ENCODE results near the gene CTAGE4. TPM values are rescaled to one million over a fixed set of nuclear protein-coding genes. Genes with fewer than 3 reads are reported as not detected.
"Not testable (repeated sequence)": the region's sequence is repeated elsewhere in the genome, so short reads cannot be mapped to it uniquely, and the experiment has no call there.

Gene CTAGE4
- total and polyA plus RNA-seq, 2 donors (not counting 3 experiments of a cell fraction or from before 2014, with no cell fraction given), result 0.04 TPM; not detected in 1

DNA sequence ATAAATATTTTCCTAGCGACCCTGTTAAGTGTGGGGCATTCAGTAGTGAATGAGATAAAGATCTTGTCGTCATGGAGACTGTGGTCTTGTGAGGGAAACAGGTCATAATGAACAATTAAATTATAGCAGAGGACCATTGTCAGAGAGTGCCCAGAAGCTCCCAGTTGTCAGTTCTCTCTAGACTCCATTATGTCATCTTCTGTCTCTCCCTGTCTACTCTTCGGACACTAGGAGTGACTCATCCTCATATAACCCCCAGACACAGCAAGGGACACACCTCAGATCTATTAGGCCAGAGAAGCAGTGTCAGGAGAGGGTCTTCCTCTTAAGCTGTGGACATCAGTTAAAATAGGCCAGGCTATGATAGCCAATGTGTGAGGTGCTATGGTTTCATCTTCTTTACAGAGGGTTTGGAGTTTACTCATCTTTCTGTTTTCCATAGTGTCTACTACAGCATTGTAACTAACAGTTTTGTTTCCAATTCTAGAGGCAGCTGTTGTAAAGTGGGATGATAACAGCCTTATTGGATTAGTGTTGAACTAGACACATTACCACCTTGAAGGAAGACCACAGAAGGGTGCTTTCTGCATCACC is 5.4 kb downstream of the CTAGE4 start:
- H4K20me1 ChIP-seq (replicated peaks; ENCODE audit: control insufficient read depth, extremely low read depth, insufficient read depth, low read length); intact Hi-C loops (cut with micrococcal nuclease); BruUV-seq (replicated peaks); H3K9ac ChIP-seq (replicated peaks; ENCODE audit: extremely low read depth, insufficient read depth, low read length); H3K36me3 ChIP-seq (ENCODE audit: control insufficient read depth in 2 of 2, extremely low read depth in 1 of 2, insufficient read depth in 2 of 2, low read length in 2 of 2); H3K4me3 ChIP-seq (replicated peaks in 1 of 3; ENCODE audit: insufficient read depth in 1 of 3, low read depth in 1 of 3, low read length in 3 of 3); H3K27me3 ChIP-seq (ENCODE audit: control insufficient read depth in 2 of 2, insufficient read depth in 2 of 2, low read length in 2 of 2); H3K9me3 ChIP-seq (replicated peaks; ENCODE audit: control insufficient read depth, insufficient read depth, low read length); H3K9me1 ChIP-seq (replicated peaks; ENCODE audit: control insufficient read depth, extremely low read depth, insufficient read depth, low read length); DNase-seq (ENCODE audit: low read depth, low spot score); FAIRE-seq; H3K79me2 ChIP-seq (ENCODE audit: control insufficient read depth, insufficient read depth, low read length); H2AFZ ChIP-seq (ENCODE audit: low read depth, low read length); CTCF ChIA-PET; H3K27ac ChIP-seq (ENCODE audit: insufficient read depth, low read depth, low read length); dilution Hi-C loops (cut with MboI; ENCODE audit: extremely low pct_ligation_motif_present, low sequenced_read_pairs); H3K4me1 ChIP-seq (ENCODE audit: control insufficient read depth, extremely low read depth, insufficient read depth, low read length); H3K4me2 ChIP-seq (ENCODE audit: insufficient read depth, low read length); POLR2A ChIA-PET: not testable (repeated sequence)

- dilution Hi-C loops (cut with MboI; ENCODE audit: extremely low pct_ligation_motif_present, low sequenced_read_pairs); H3K9me3 ChIP-seq (replicated peaks; ENCODE audit: control insufficient read depth, insufficient read depth, low read length); H3K4me2 ChIP-seq (ENCODE audit: insufficient read depth, low read length); BruUV-seq (replicated peaks); intact Hi-C loops (cut with micrococcal nuclease); H3K9me1 ChIP-seq (replicated peaks; ENCODE audit: control insufficient read depth, extremely low read depth, insufficient read depth, low read length); DNase-seq (ENCODE audit: low read depth, low spot score); H3K79me2 ChIP-seq (ENCODE audit: control insufficient read depth, insufficient read depth, low read length); FAIRE-seq; H3K4me3 ChIP-seq (replicated peaks in 1 of 3; ENCODE audit: insufficient read depth in 1 of 3, low read depth in 1 of 3, low read length in 3 of 3); CTCF ChIA-PET; H3K27ac ChIP-seq (ENCODE audit: insufficient read depth, low read depth, low read length); H3K36me3 ChIP-seq (ENCODE audit: control insufficient read depth in 2 of 2, extremely low read depth in 1 of 2, insufficient read depth in 2 of 2, low read length in 2 of 2); H2AFZ ChIP-seq (ENCODE audit: low read depth, low read length); H3K4me1 ChIP-seq (ENCODE audit: control insufficient read depth, extremely low read depth, insufficient read depth, low read length); H3K27me3 ChIP-seq (ENCODE audit: control insufficient read depth in 2 of 2, insufficient read depth in 2 of 2, low read length in 2 of 2); H3K9ac ChIP-seq (replicated peaks; ENCODE audit: extremely low read depth, insufficient read depth, low read length); POLR2A ChIA-PET; H4K20me1 ChIP-seq (replicated peaks; ENCODE audit: control insufficient read depth, extremely low read depth, insufficient read depth, low read length): not testable (repeated sequence)
Observed at GRCh38 chr7:144193782-144194181, 10.5 kb downstream of the CTAGE4 start.

DNA sequence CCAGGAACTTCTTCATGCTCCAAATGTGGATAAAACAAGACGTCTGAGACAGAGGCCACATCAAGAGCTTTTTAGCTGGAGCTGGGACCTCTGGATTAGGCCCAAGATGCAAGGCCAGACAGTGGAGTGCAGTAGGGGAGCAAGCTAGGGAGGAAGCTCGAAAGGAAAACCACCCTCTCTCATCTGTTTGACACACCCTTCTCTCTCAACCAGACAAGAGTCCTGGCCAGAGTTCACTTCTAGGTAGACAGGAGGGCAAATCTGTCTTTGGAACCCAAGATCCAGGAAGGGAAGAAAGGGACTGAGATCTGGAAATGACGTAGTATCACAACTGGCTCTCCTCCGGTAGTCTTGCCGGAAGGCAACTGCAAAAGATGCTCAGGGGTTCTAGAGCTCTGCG is 11.2 kb downstream of the CTAGE4 start:
- H3K36me3 ChIP-seq (ENCODE audit: control insufficient read depth in 2 of 2, extremely low read depth in 1 of 2, insufficient read depth in 2 of 2, low read length in 2 of 2); dilution Hi-C loops (cut with MboI; ENCODE audit: extremely low pct_ligation_motif_present, low sequenced_read_pairs); BruUV-seq (replicated peaks); CTCF ChIA-PET; H3K4me3 ChIP-seq (replicated peaks in 1 of 3; ENCODE audit: insufficient read depth in 1 of 3, low read depth in 1 of 3, low read length in 3 of 3); DNase-seq (ENCODE audit: low read depth, low spot score); H3K4me1 ChIP-seq (ENCODE audit: control insufficient read depth, extremely low read depth, insufficient read depth, low read length); intact Hi-C loops (cut with micrococcal nuclease); H3K9ac ChIP-seq (replicated peaks; ENCODE audit: extremely low read depth, insufficient read depth, low read length); H3K9me3 ChIP-seq (replicated peaks; ENCODE audit: control insufficient read depth, insufficient read depth, low read length); H2AFZ ChIP-seq (ENCODE audit: low read depth, low read length); H3K4me2 ChIP-seq (ENCODE audit: insufficient read depth, low read length); H3K9me1 ChIP-seq (replicated peaks; ENCODE audit: control insufficient read depth, extremely low read depth, insufficient read depth, low read length); H3K27me3 ChIP-seq (ENCODE audit: control insufficient read depth in 2 of 2, insufficient read depth in 2 of 2, low read length in 2 of 2); POLR2A ChIA-PET; H3K79me2 ChIP-seq (ENCODE audit: control insufficient read depth, insufficient read depth, low read length); H3K27ac ChIP-seq (ENCODE audit: insufficient read depth, low read depth, low read length); H4K20me1 ChIP-seq (replicated peaks; ENCODE audit: control insufficient read depth, extremely low read depth, insufficient read depth, low read length); FAIRE-seq: not testable (repeated sequence)

GRCh38 chr7:144195212-144195872 is 12.1 kb downstream of the CTAGE4 start, which contains the start of gene ARHGEF35:
TSS of gene ARHGEF35 (minus strand) at chr7:144195833. CDS start at chr7:144188383, 7,450 bp downstream.
- H3K4me3 ChIP-seq (replicated peaks in 1 of 3; ENCODE audit: insufficient read depth in 1 of 3, low read depth in 1 of 3, low read length in 3 of 3); H4K20me1 ChIP-seq (replicated peaks; ENCODE audit: control insufficient read depth, extremely low read depth, insufficient read depth, low read length); FAIRE-seq; H3K4me2 ChIP-seq (ENCODE audit: insufficient read depth, low read length); H3K9me1 ChIP-seq (replicated peaks; ENCODE audit: control insufficient read depth, extremely low read depth, insufficient read depth, low read length); H3K4me1 ChIP-seq (ENCODE audit: control insufficient read depth, extremely low read depth, insufficient read depth, low read length); H3K27ac ChIP-seq (ENCODE audit: insufficient read depth, low read depth, low read length); intact Hi-C loops (cut with micrococcal nuclease); H3K36me3 ChIP-seq (ENCODE audit: control insufficient read depth in 2 of 2, extremely low read depth in 1 of 2, insufficient read depth in 2 of 2, low read length in 2 of 2); CTCF ChIA-PET; dilution Hi-C loops (cut with MboI; ENCODE audit: extremely low pct_ligation_motif_present, low sequenced_read_pairs); H3K27me3 ChIP-seq (ENCODE audit: control insufficient read depth in 2 of 2, insufficient read depth in 2 of 2, low read length in 2 of 2); H3K9ac ChIP-seq (replicated peaks; ENCODE audit: extremely low read depth, insufficient read depth, low read length); H3K9me3 ChIP-seq (replicated peaks; ENCODE audit: control insufficient read depth, insufficient read depth, low read length); H3K79me2 ChIP-seq (ENCODE audit: control insufficient read depth, insufficient read depth, low read length); H2AFZ ChIP-seq (ENCODE audit: low read depth, low read length); BruUV-seq (replicated peaks); POLR2A ChIA-PET; DNase-seq (ENCODE audit: low read depth, low spot score): not testable (repeated sequence)

Measured in endothelial cell of umbilical vein (primary cell).